ENCODE results near the gene LNPK. TPM values are rescaled to one million over a fixed set of nuclear protein-coding genes. Genes with fewer than 3 reads are reported as not detected.
"Not testable (repeated sequence)": the region's sequence is repeated elsewhere in the genome, so short reads cannot be mapped to it uniquely, and the experiment has no call there.

The LNPK gene
- total and polyA plus RNA-seq, 3 experiments from 2014 or later: 17.5 to 36.0 (median 31.7) TPM

- ChIA-PET CTCF (no interaction called here), POLR2A (no interaction called here)
- peaks cover 0 to 5% (median 3%) of the 10 kb centered on the region in 3 donors for H3K4me1 Mint-ChIP-seq
- H3K27ac Mint-ChIP-seq: no peak overlapping the region
- H3K4me3 ChIP-seq (ENCODE audit: low read length): no peak overlapping the region
- H3K4me3 Mint-ChIP-seq: no peak overlapping the region
- DNase-seq: no peak
- H3K4me1 ChIP-seq (ENCODE audit: insufficient read depth, low read length): no peaks in the 10 kb centered on the region
- peaks cover 18 to 46% (median 20%) of the 10 kb centered on the region in 3 donors for H3K36me3 Mint-ChIP-seq
- no peak overlapping the region for H3K27ac ChIP-seq (ENCODE audit: low read depth, low read length)
- H3K36me3 ChIP-seq (ENCODE audit: insufficient read depth, low read length): no peaks in the 10 kb centered on the region
- no peaks in the 10 kb centered on the region for H3K27me3 Mint-ChIP-seq
- H3K9me3 ChIP-seq (ENCODE audit: low read length): no peaks in the 10 kb centered on the region
- no peaks in the 10 kb centered on the region for H3K9me3 Mint-ChIP-seq
- no peaks in the 10 kb centered on the region for H3K27me3 ChIP-seq (ENCODE audit: insufficient read depth, low read length, poor library complexity, severe bottlenecking)
Measured at GRCh38 chr2:175990099-175990498, 12.0 kb downstream of the LNPK start.

- POLR2A ChIA-PET; DNase-seq; H3K36me3 ChIP-seq (ENCODE audit: insufficient read depth, low read length); H3K27ac Mint-ChIP-seq; CTCF ChIA-PET; H3K4me3 Mint-ChIP-seq; H3K27me3 ChIP-seq (ENCODE audit: insufficient read depth, low read length, poor library complexity, severe bottlenecking); H3K4me1 Mint-ChIP-seq; H3K27ac ChIP-seq (ENCODE audit: low read depth, low read length); H3K27me3 Mint-ChIP-seq; H3K4me1 ChIP-seq (ENCODE audit: insufficient read depth, low read length); H3K4me3 ChIP-seq (ENCODE audit: low read length); H3K9me3 Mint-ChIP-seq; H3K9me3 ChIP-seq (ENCODE audit: low read length): not testable (repeated sequence)
- peaks cover 22 to 60% (median 26%) of the 10 kb centered on the region in 3 donors for H3K36me3 Mint-ChIP-seq
Measured at GRCh38 chr2:175987126-175987525, 14.9 kb downstream of the LNPK start.

GRCh38 chr2:175984846-175985245 is 17.2 kb downstream of the LNPK start:
- DNase-seq: no peak
- POLR2A ChIA-PET: no interaction called here
- Mint-ChIP-seq H3K36me3 (peaks cover 15 to 58% (median 18%) of the 10 kb centered on the region in 3 donors), H3K9me3 (no peaks in the 10 kb centered on the region), H3K4me1 (no peaks in the 10 kb centered on the region), H3K27me3 (no peaks in the 10 kb centered on the region), H3K27ac (no peak overlapping the region), H3K4me3 (no peak overlapping the region)
- CTCF ChIA-PET: no interaction called here
- no peaks in the 10 kb centered on the region for H3K27me3 ChIP-seq (ENCODE audit: insufficient read depth, low read length, poor library complexity, severe bottlenecking)
- no peak overlapping the region for H3K27ac ChIP-seq (ENCODE audit: low read depth, low read length)
- H3K9me3 ChIP-seq (ENCODE audit: low read length): no peaks in the 10 kb centered on the region
- no peaks in the 10 kb centered on the region for H3K4me1 ChIP-seq (ENCODE audit: insufficient read depth, low read length)
- no peaks in the 10 kb centered on the region for H3K36me3 ChIP-seq (ENCODE audit: insufficient read depth, low read length)
- no peak overlapping the region for H3K4me3 ChIP-seq (ENCODE audit: low read length)

GRCh38 chr2:175981551-175981950 is 20.5 kb downstream of the LNPK start:
- Mint-ChIP-seq H3K27me3 (no peaks in the 10 kb centered on the region), H3K9me3 (no peaks in the 10 kb centered on the region), H3K36me3 (peaks cover 21 to 56% (median 27%) of the 10 kb centered on the region in 3 donors), H3K27ac (no peak overlapping the region), H3K4me3 (no peak overlapping the region), H3K4me1 (peaks cover 0 to 5% (median 0%) of the 10 kb centered on the region in 3 donors)
- no peaks in the 10 kb centered on the region for H3K27me3 ChIP-seq (ENCODE audit: insufficient read depth, low read length, poor library complexity, severe bottlenecking)
- ChIA-PET POLR2A (no interaction called here), CTCF (interaction anchor here (1.4 kb wide), 1 partner anchor 13 kb away, joined by 3 read pairs; no protein-coding TSS in a partner anchor)
- no peaks in the 10 kb centered on the region for H3K9me3 ChIP-seq (ENCODE audit: low read length)
- H3K27ac ChIP-seq (ENCODE audit: low read depth, low read length): no peak overlapping the region
- no peak overlapping the region for H3K4me3 ChIP-seq (ENCODE audit: low read length)
- no peaks in the 10 kb centered on the region for H3K36me3 ChIP-seq (ENCODE audit: insufficient read depth, low read length)
- H3K4me1 ChIP-seq (ENCODE audit: insufficient read depth, low read length): no peaks in the 10 kb centered on the region
- DNase-seq: no peak

GRCh38 chr2:175976391-175977157 is 25.5 kb downstream of the LNPK start:
- no peak overlapping the region for H3K4me3 ChIP-seq (ENCODE audit: low read length)
- H3K27me3 Mint-ChIP-seq: no peaks in the 10 kb centered on the region
- POLR2A ChIA-PET: no interaction called here
- no peaks in the 10 kb centered on the region for H3K27me3 ChIP-seq (ENCODE audit: insufficient read depth, low read length, poor library complexity, severe bottlenecking)
- H3K4me1 ChIP-seq (ENCODE audit: insufficient read depth, low read length): no peaks in the 10 kb centered on the region
- H3K36me3 Mint-ChIP-seq: peaks cover 32 to 61% (median 46%) of the 10 kb centered on the region in 3 donors
- H3K9me3 ChIP-seq (ENCODE audit: low read length): no peaks in the 10 kb centered on the region
- no peak for DNase-seq
- H3K27ac ChIP-seq (ENCODE audit: low read depth, low read length): no peak overlapping the region
- no peaks in the 10 kb centered on the region for H3K36me3 ChIP-seq (ENCODE audit: insufficient read depth, low read length)
- no peak overlapping the region for H3K4me3 Mint-ChIP-seq
- CTCF ChIA-PET: no interaction called here
- H3K4me1 Mint-ChIP-seq: peaks cover 0 to 5% (median 0%) of the 10 kb centered on the region in 3 donors
- H3K27ac Mint-ChIP-seq: no peak overlapping the region
- peaks cover 0 to 5% (median 0%) of the 10 kb centered on the region in 5 donors for H3K9me3 Mint-ChIP-seq

GRCh38 chr2:175973373-175973772 is 28.7 kb downstream of the LNPK start:
- H3K4me1 ChIP-seq (ENCODE audit: insufficient read depth, low read length): no peaks in the 10 kb centered on the region
- no peaks in the 10 kb centered on the region for H3K36me3 ChIP-seq (ENCODE audit: insufficient read depth, low read length)
- Mint-ChIP-seq H3K27me3 (no peaks in the 10 kb centered on the region), H3K4me3 (no peak overlapping the region), H3K4me1 (peaks cover 0 to 2% (median 0%) of the 10 kb centered on the region in 3 donors), H3K27ac (no peak overlapping the region), H3K36me3 (peaks cover 37 to 51% (median 41%) of the 10 kb centered on the region in 3 donors), H3K9me3 (peaks cover 0 to 5% (median 0%) of the 10 kb centered on the region in 5 donors)
- CTCF ChIA-PET: no interaction called here
- POLR2A ChIA-PET: no interaction called here
- no peak overlapping the region for H3K4me3 ChIP-seq (ENCODE audit: low read length)
- no peak overlapping the region for H3K27ac ChIP-seq (ENCODE audit: low read depth, low read length)
- H3K9me3 ChIP-seq (ENCODE audit: low read length): no peaks in the 10 kb centered on the region
- no peak for DNase-seq
- H3K27me3 ChIP-seq (ENCODE audit: insufficient read depth, low read length, poor library complexity, severe bottlenecking): no peaks in the 10 kb centered on the region

- Histone ChIP-seq H3K27me3 (ENCODE audit: insufficient read depth, low read length, poor library complexity, severe bottlenecking) (no peaks in the 10 kb centered on the region), H3K36me3 (ENCODE audit: insufficient read depth, low read length) (peaks cover 3% of the 10 kb centered on the region), H3K27ac (ENCODE audit: low read depth, low read length) (no peak overlapping the region), H3K4me1 (ENCODE audit: insufficient read depth, low read length) (no peaks in the 10 kb centered on the region), H3K4me3 (ENCODE audit: low read length) (no peak overlapping the region), H3K9me3 (ENCODE audit: low read length) (no peaks in the 10 kb centered on the region)
- Mint-ChIP-seq H3K27me3 (no peaks in the 10 kb centered on the region), H3K36me3 (peaks cover 19 to 43% (median 28%) of the 10 kb centered on the region in 3 donors), H3K4me3 (no peak overlapping the region), H3K9me3 (peaks cover 0 to 7% (median 4%) of the 10 kb centered on the region in 5 donors), H3K4me1 (peaks cover 0 to under 1% (median 0%) of the 10 kb centered on the region in 3 donors), H3K27ac (no peak overlapping the region)
- POLR2A ChIA-PET: no interaction called here
- CTCF ChIA-PET: no interaction called here
- DNase-seq: no peak
Measured at GRCh38 chr2:175966839-175967238, 35.2 kb downstream of the LNPK start.

- Mint-ChIP-seq H3K36me3 (peaks cover 19 to 53% (median 39%) of the 10 kb centered on the region in 3 donors), H3K27ac (no peak overlapping the region), H3K4me3 (no peak overlapping the region), H3K27me3 (no peaks in the 10 kb centered on the region), H3K9me3 (peaks cover 0 to 14% (median 5%) of the 10 kb centered on the region in 5 donors), H3K4me1 (peaks cover 0 to 4% (median 0%) of the 10 kb centered on the region in 3 donors)
- no peak for DNase-seq
- Histone ChIP-seq H3K27ac (ENCODE audit: low read depth, low read length) (no peak overlapping the region), H3K4me3 (ENCODE audit: low read length) (no peak overlapping the region), H3K36me3 (ENCODE audit: insufficient read depth, low read length) (peaks cover 3% of the 10 kb centered on the region), H3K4me1 (ENCODE audit: insufficient read depth, low read length) (no peaks in the 10 kb centered on the region), H3K27me3 (ENCODE audit: insufficient read depth, low read length, poor library complexity, severe bottlenecking) (no peaks in the 10 kb centered on the region), H3K9me3 (ENCODE audit: low read length) (no peaks in the 10 kb centered on the region)
- CTCF ChIA-PET: no interaction called here
- POLR2A ChIA-PET: no interaction called here
Measured at GRCh38 chr2:175965773-175966172, 36.3 kb downstream of the LNPK start.
